Measurements from ENCODE around the gene DIAPH2.

DIAPH2 gene

GRCh38 chrX:97616883-97617530 lies 932.4 kb downstream of the DIAPH2 start:
- DNase-seq, result peak; percentile 24

GRCh38 chrX:97619499-97619898 lies 934.9 kb downstream of the DIAPH2 start:
- no peak for DNase-seq

- DNase-seq, result no peak
These were observed 937.5 kb downstream of the DIAPH2 start for GRCh38 chrX:97622111-97622510.

GRCh38 chrX:97628326-97628725 lies 943.7 kb downstream of the DIAPH2 start:
- no peak for DNase-seq

GRCh38 chrX:97628807-97629596 lies 944.4 kb downstream of the DIAPH2 start:
- no peak for DNase-seq

- no peak for DNase-seq
These were observed 944.9 kb downstream of the DIAPH2 start for GRCh38 chrX:97629597-97629985.

- no peak for DNase-seq
These were observed 949.2 kb downstream of the DIAPH2 start for GRCh38 chrX:97633798-97634197.

GRCh38 chrX:97636473-97637140 lies 952.0 kb downstream of the DIAPH2 start:
- DNase-seq, result no peak

GRCh38 chrX:97637289-97637688 lies 952.6 kb downstream of the DIAPH2 start:
- DNase-seq, result no peak

- no peak for DNase-seq
These were observed 954.0 kb downstream of the DIAPH2 start for GRCh38 chrX:97638621-97639020.

GRCh38 chrX:97639526-97639925 lies 954.9 kb downstream of the DIAPH2 start:
- no peak for DNase-seq

Measured in activated CD4-positive, alpha-beta T cell treated with anti-CD3 and anti-CD28 coated beads, Interleukin-10, Interleukin-2, amounts not matched to agents 100 ng/mL and 50 ng/mL, durations not matched to agents 16 hours and 8 hours (primary cell).